Esophagus muscularis mucosa (tissue), 4 donors: ENCODE results near the gene CD40. TPM values are rescaled to one million over a fixed set of nuclear protein-coding genes. Genes with fewer than 3 reads are reported as not detected.

Source experiments
- DNase-seq: peaks from one replicate; pipeline ENCODE4 v3.0.0-alpha.2; 2017; ENCODE audit errors: extremely low spot score
- H3K27ac ChIP-seq, 4 donors: fragments of 200-600 bp; sonication (generic); replicated peaks in 1 of 4; 1 replicate in 3 of 4; 2 replicates in 1 of 4; pipeline ENCODE4 v1.5.1; 2016 to 2019; ENCODE audit warnings: mild to moderate bottlenecking in 1 of 4
- H3K27me3 ChIP-seq, 4 donors: fragments of 200-600 bp; sonication (generic); one replicate each; pipeline versions ENCODE4 v1.5.1 to v1.6.0; 2016 to 2019
- H3K36me3 ChIP-seq, 4 donors: fragments of 200-600 bp; sonication (generic); one replicate each; pipeline ENCODE4 v1.5.1; 2016 to 2019
- H3K4me1 ChIP-seq, 4 donors: fragments of 200-600 bp; sonication (generic); one replicate each; pipeline ENCODE4 v1.5.1; 2016 to 2019
- H3K4me3 ChIP-seq, 4 donors: fragments of 200-600 bp; sonication (generic); 1 replicate in 2 of 4; 2 replicates in 2 of 4; pipeline ENCODE4 v1.5.1; 2016 to 2019; ENCODE audit warnings: mild to moderate bottlenecking in 4 of 4, moderate library complexity in 1 of 4
- H3K9me3 ChIP-seq, 4 donors: fragments of 200-600 bp; sonication (generic); 1 replicate in 3 of 4; 2 replicates in 1 of 4; pipeline ENCODE4 v1.5.1; 2016 to 2019
- CTCF ChIP-seq, 3 experiments: fragments of 200-600 bp in 2 of 3; fragments of 450-650 bp in 1 of 3; sonication (generic) in 2 of 3; IDR thresholded peaks; one replicate each; pipeline ENCODE4 v1.5.1; 2017 to 2019; ENCODE audit warnings: antibody characterized with exemption in 3 of 3, mild to moderate bottlenecking in 2 of 3, moderate library complexity in 1 of 3
- EP300 ChIP-seq: sonication (generic); formaldehyde crosslinking; IDR thresholded peaks from one replicate; pipeline ENCODE4 v1.6.1; 2017; ENCODE audit warnings: antibody characterized with exemption
- POLR2A ChIP-seq: fragments of 450-650 bp; IDR thresholded peaks from one replicate; pipeline ENCODE4 v1.6.1; 2017; ENCODE audit warnings: antibody characterized with exemption, moderate library complexity, mild to moderate bottlenecking, low read depth
- POLR2AphosphoS5 ChIP-seq, 2 donors: sonication (generic); formaldehyde crosslinking; IDR thresholded peaks; one replicate each; pipeline ENCODE4 v1.6.1; 2017; ENCODE audit warnings: antibody characterized with exemption in 2 of 2
- WGBS: methylation state at CpG from one replicate; pipeline ENCODE4 v1.1.5; 2018; 5-methylcytosine and 5-hydroxymethylcytosine counted together
- intact Hi-C: fragments of 100-400 bp; cut with DNase I; formaldehyde crosslinking; loops from one replicate; pipeline ENCODE4 v1.15.1; 2023
- total RNA-seq, 4 donors: library from RNA; depleted of rRNA; stranded (reverse); fragments of >200 nt; gene quantifications; one replicate each; pipeline versions ENCODE4 v1.1.0 to v1.2.1, GENCODE V29; 2016

Gene CD40
- total RNA-seq, 4 donors from 2014 or later: 10.0 to 21.6 (median 16.9) TPM

GRCh38 chr20:46139266-46139889 is 21.3 kb downstream of the CD40 start:
- TF ChIP-seq CTCF (IDR thresholded peaks at IDR 0.05): no peak
- TF ChIP-seq POLR2AphosphoS5 (IDR thresholded peaks at IDR 0.05): no peak
- TF ChIP-seq POLR2A: no peak
- TF ChIP-seq EP300: no peak
- intact Hi-C loops: no loop called here

GRCh38 chr20:46139908-46140482 is 21.9 kb downstream of the CD40 start:
- peaks cover 0 to 91% (median 8%) of the 10 kb centered on the region in 4 donors for H3K27me3 ChIP-seq
- H3K9me3 ChIP-seq: no peaks in the 10 kb centered on the region
- no peak overlapping the region for H3K27ac ChIP-seq
- intact Hi-C loops: no loop called here
- no peak for TF ChIP-seq POLR2A
- no peak for TF ChIP-seq POLR2AphosphoS5 (IDR thresholded peaks at IDR 0.05)
- no peak for TF ChIP-seq EP300
- no peak for TF ChIP-seq CTCF (IDR thresholded peaks at IDR 0.05)
- H3K4me1 ChIP-seq: no peaks in the 10 kb centered on the region
- H3K4me3 ChIP-seq: no peak overlapping the region
- H3K36me3 ChIP-seq: no peaks in the 10 kb centered on the region
- 56% methylated on average over 5 of the region's 5 CpGs for WGBS
- no peak for DNase-seq

More at GRCh38 chr20:46139266-46139889, 21.3 kb downstream of the CD40 start:
- Histone ChIP-seq H3K27me3 (peaks cover 0 to 94% (median 8%) of the 10 kb centered on the region in 4 donors), H3K36me3 (no peaks in the 10 kb centered on the region), H3K4me1 (no peaks in the 10 kb centered on the region), H3K4me3 (no peak overlapping the region), H3K9me3 (no peaks in the 10 kb centered on the region), H3K27ac (no peak overlapping the region)
- DNase-seq: no peak
- WGBS: 45% methylated on average over 4 of the region's 8 CpGs

GRCh38 chr20:46142124-46142523 is 24.0 kb downstream of the CD40 start:
- TF ChIP-seq CTCF (IDR thresholded peaks at IDR 0.05): no peak
- no peak for TF ChIP-seq EP300
- no peak for TF ChIP-seq POLR2A
- TF ChIP-seq POLR2AphosphoS5 (IDR thresholded peaks at IDR 0.05): no peak
- no peak overlapping the region for H3K27ac ChIP-seq
- no peaks in the 10 kb centered on the region for H3K4me1 ChIP-seq
- no peak for DNase-seq
- H3K27me3 ChIP-seq: peaks cover 0 to 86% (median 6%) of the 10 kb centered on the region in 4 donors
- intact Hi-C loops: no loop called here
- no peak overlapping the region for H3K4me3 ChIP-seq
- H3K9me3 ChIP-seq: no peaks in the 10 kb centered on the region
- H3K36me3 ChIP-seq: no peaks in the 10 kb centered on the region
- WGBS: 27% methylated on average over 5 of the region's 5 CpGs

- intact Hi-C loops: no loop called here
- Histone ChIP-seq H3K27ac (no peak overlapping the region), H3K27me3 (peaks cover 0 to 65% (median 4%) of the 10 kb centered on the region in 4 donors), H3K4me3 (no peak overlapping the region), H3K9me3 (no peaks in the 10 kb centered on the region), H3K36me3 (no peaks in the 10 kb centered on the region), H3K4me1 (no peaks in the 10 kb centered on the region)
- DNase-seq: no peak
- TF ChIP-seq CTCF (IDR thresholded peaks at IDR 0.05) (no peak), POLR2AphosphoS5 (IDR thresholded peaks at IDR 0.05) (no peak), POLR2A (no peak), EP300 (no peak)
- 65% methylated on average over 6 of the region's 8 CpGs for WGBS
Measured at GRCh38 chr20:46144432-46145025, 26.4 kb downstream of the CD40 start.
